ENCODE data around the gene PLA2G3.

The PLA2G3 gene

GRCh38 chr22:31104869-31105268 is 35.4 kb downstream of the PLA2G3 start:
- no peaks in the 10 kb centered on the region for H3K36me3 ChIP-seq (replicated peaks; ENCODE audit: low read depth, low read length)
- H3K4me3 ChIP-seq (ENCODE audit: low read length): no peak overlapping the region
- H3K27me3 ChIP-seq (ENCODE audit: low read depth, low read length): no peaks in the 10 kb centered on the region
- no peaks in the 10 kb centered on the region for H3K4me1 ChIP-seq (ENCODE audit: low read length)
- H3K4me2 ChIP-seq (ENCODE audit: low read length): no peak overlapping the region
- no peak overlapping the region for H2AFZ ChIP-seq (ENCODE audit: low read depth, low read length)
- no peak overlapping the region for H3K9ac ChIP-seq (ENCODE audit: low read length)
- no peaks in the 10 kb centered on the region for H4K20me1 ChIP-seq (ENCODE audit: insufficient read depth, low read length)
- TF ChIP-seq, protein P1, sequence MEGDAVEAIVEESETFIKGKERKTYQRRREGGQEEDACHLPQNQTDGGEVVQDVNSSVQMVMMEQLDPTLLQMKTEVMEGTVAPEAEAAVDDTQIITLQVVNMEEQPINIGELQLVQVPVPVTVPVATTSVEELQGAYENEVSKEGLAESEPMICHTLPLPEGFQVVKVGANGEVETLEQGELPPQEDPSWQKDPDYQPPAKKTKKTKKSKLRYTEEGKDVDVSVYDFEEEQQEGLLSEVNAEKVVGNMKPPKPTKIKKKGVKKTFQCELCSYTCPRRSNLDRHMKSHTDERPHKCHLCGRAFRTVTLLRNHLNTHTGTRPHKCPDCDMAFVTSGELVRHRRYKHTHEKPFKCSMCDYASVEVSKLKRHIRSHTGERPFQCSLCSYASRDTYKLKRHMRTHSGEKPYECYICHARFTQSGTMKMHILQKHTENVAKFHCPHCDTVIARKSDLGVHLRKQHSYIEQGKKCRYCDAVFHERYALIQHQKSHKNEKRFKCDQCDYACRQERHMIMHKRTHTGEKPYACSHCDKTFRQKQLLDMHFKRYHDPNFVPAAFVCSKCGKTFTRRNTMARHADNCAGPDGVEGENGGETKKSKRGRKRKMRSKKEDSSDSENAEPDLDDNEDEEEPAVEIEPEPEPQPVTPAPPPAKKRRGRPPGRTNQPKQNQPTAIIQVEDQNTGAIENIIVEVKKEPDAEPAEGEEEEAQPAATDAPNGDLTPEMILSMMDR (IDR thresholded peaks at IDR 0.05; ENCODE audit: low read depth, low read length): no peak
- no peak for TF ChIP-seq EZH2phosphoT487 (IDR thresholded peaks at IDR 0.05; ENCODE audit: low read depth)
- no peaks in the 10 kb centered on the region for H3K79me2 ChIP-seq (ENCODE audit: low read length)
- no peaks in the 10 kb centered on the region for H3K9me3 ChIP-seq (ENCODE audit: insufficient read depth, low read length)
- no peak overlapping the region for H3K27ac ChIP-seq (ENCODE audit: low read length)

DNA sequence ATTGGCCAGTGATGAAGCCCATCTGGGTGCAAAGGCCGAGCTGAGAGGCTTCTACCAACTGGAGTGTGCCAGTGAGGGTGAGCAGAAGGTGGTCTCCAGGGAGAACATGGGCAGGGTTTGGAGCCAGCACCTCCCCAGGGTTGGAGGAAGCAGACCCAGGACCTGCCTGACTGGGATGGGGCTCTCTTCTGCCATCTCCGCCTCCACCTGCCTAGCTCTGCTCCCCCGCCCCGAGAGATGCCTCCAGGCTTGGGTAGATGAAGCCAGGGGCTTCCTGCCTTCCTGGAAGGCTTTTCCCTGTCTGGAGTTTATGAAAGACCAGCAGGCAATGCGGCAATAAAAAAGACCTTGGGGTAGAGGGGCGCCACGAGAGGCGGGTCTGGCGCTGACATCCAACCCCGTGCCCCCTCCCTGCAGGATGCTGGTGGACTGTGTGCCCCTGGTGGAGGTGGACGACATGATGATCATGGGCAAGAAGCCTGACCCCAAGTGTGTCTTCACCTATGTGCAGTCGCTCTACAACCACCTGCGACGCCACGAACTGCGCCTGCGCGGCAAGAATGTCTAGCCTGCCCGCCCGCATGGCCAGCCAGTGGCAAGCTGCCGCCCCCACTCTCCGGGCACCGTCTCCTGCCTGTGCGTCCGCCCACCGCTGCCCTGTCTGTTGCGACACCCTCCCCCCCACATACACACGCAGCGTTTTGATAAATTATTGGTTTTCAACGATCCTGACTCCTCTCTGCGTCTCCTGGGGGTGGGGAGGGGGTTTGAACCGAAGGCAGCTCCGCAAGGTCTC is 36.2 kb downstream of the PLA2G3 start:
- no peak overlapping the region for H3K4me2 ChIP-seq (ENCODE audit: low read length)
- no peak overlapping the region for H3K27ac ChIP-seq (ENCODE audit: low read length)
- no peaks in the 10 kb centered on the region for H3K4me1 ChIP-seq (ENCODE audit: low read length)
- no peak overlapping the region for H2AFZ ChIP-seq (ENCODE audit: low read depth, low read length)
- no peaks in the 10 kb centered on the region for H3K79me2 ChIP-seq (ENCODE audit: low read length)
- H3K27me3 ChIP-seq (ENCODE audit: low read depth, low read length): no peaks in the 10 kb centered on the region
- peaks cover under 1% of the 10 kb centered on the region for H3K36me3 ChIP-seq (replicated peaks; ENCODE audit: low read depth, low read length)
- H3K9ac ChIP-seq (ENCODE audit: low read length): no peak overlapping the region
- no peaks in the 10 kb centered on the region for H3K9me3 ChIP-seq (ENCODE audit: insufficient read depth, low read length)
- no peak for TF ChIP-seq EZH2phosphoT487 (IDR thresholded peaks at IDR 0.05; ENCODE audit: low read depth)
- TF ChIP-seq, protein P1 (IDR thresholded peaks at IDR 0.05; ENCODE audit: low read depth, low read length): no peak
- H3K4me3 ChIP-seq (ENCODE audit: low read length): no peak overlapping the region
- H4K20me1 ChIP-seq (ENCODE audit: insufficient read depth, low read length): no peaks in the 10 kb centered on the region

- H3K4me2 ChIP-seq (ENCODE audit: low read length): no peak overlapping the region
- H2AFZ ChIP-seq (ENCODE audit: low read depth, low read length): no peak overlapping the region
- no peaks in the 10 kb centered on the region for H3K79me2 ChIP-seq (ENCODE audit: low read length)
- peaks cover 3% of the 10 kb centered on the region for H3K36me3 ChIP-seq (replicated peaks; ENCODE audit: low read depth, low read length)
- no peak overlapping the region for H3K9ac ChIP-seq (ENCODE audit: low read length)
- no peak overlapping the region for H3K27ac ChIP-seq (ENCODE audit: low read length)
- H3K4me3 ChIP-seq (ENCODE audit: low read length): no peak overlapping the region
- no peaks in the 10 kb centered on the region for H3K9me3 ChIP-seq (ENCODE audit: insufficient read depth, low read length)
- H3K4me1 ChIP-seq (ENCODE audit: low read length): no peaks in the 10 kb centered on the region
- no peaks in the 10 kb centered on the region for H3K27me3 ChIP-seq (ENCODE audit: low read depth, low read length)
- no peak for TF ChIP-seq EZH2phosphoT487 (IDR thresholded peaks at IDR 0.05; ENCODE audit: low read depth)
- TF ChIP-seq, protein P1 (IDR thresholded peaks at IDR 0.05; ENCODE audit: low read depth, low read length): no peak
- H4K20me1 ChIP-seq (ENCODE audit: insufficient read depth, low read length): no peaks in the 10 kb centered on the region
These were observed 37.2 kb downstream of the PLA2G3 start for GRCh38 chr22:31103111-31103510.

- TF ChIP-seq EZH2phosphoT487 (IDR thresholded peaks at IDR 0.05; ENCODE audit: low read depth): no peak
- TF ChIP-seq, protein P1 (IDR thresholded peaks at IDR 0.05; ENCODE audit: low read depth, low read length): no peak
- H3K27ac ChIP-seq (ENCODE audit: low read length): no peak overlapping the region
- no peaks in the 10 kb centered on the region for H4K20me1 ChIP-seq (ENCODE audit: insufficient read depth, low read length)
- H3K9ac ChIP-seq (ENCODE audit: low read length): no peak overlapping the region
- no peaks in the 10 kb centered on the region for H3K9me3 ChIP-seq (ENCODE audit: insufficient read depth, low read length)
- no peak overlapping the region for H3K4me2 ChIP-seq (ENCODE audit: low read length)
- H3K27me3 ChIP-seq (ENCODE audit: low read depth, low read length): no peaks in the 10 kb centered on the region
- peaks cover 3% of the 10 kb centered on the region for H3K36me3 ChIP-seq (replicated peaks; ENCODE audit: low read depth, low read length)
- no peak overlapping the region for H3K4me3 ChIP-seq (ENCODE audit: low read length)
- H3K4me1 ChIP-seq (ENCODE audit: low read length): no peaks in the 10 kb centered on the region
- H2AFZ ChIP-seq (ENCODE audit: low read depth, low read length): no peak overlapping the region
- H3K79me2 ChIP-seq (ENCODE audit: low read length): no peaks in the 10 kb centered on the region
These were observed 37.7 kb downstream of the PLA2G3 start for GRCh38 chr22:31102441-31103081.

Data from OCI-LY3 (cell line).